ENCODE results near the gene OR4K5.
"Not testable (repeated sequence)": the region's sequence is repeated elsewhere in the genome, so short reads cannot be mapped to it uniquely, and the experiment has no call there.

OR4K5 gene

DNA sequence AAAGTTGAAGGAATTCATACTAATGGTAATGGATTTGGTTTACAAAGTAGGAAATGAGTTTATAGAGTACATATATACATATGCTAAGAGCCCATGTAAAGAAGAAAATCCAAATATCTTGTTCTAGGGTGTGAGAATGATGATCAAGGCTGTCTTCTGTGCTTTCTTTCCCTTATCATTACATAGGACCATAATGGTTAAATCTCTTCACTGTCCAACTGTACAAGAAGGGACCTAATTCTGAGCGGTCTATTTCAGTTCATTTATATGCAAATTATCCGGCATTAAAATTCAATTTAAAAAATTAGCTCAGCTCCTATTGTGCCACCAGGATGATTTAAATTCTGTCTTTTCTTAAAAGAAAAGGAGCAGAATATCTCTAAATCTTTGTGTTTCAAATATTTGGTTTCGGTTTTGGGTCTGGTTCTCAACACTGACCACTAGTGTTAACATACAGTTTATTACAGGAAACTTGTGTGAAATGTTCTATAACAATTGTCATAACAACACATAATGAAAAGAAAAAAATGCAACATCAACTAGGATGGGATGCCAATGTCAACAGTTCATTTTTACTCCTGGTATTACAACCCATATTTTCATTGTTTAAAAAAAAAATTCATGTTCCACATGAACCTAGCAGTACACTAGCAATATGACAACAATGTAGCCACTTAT lies 27.1 kb downstream of the OR4K5 start:
- Mint-ChIP-seq H3K27me3 (no peaks in the 10 kb centered on the region), H3K4me3 (no peak overlapping the region), H3K36me3 (ENCODE audit: low read depth) (no peaks in the 10 kb centered on the region), H3K9me3 (peaks cover 8% of the 10 kb centered on the region), H3K27ac (no peak overlapping the region), H3K4me1 (ENCODE audit: low read depth) (no peaks in the 10 kb centered on the region)
- intact Hi-C loops (cut with micrococcal nuclease), result no loop called here

DNA sequence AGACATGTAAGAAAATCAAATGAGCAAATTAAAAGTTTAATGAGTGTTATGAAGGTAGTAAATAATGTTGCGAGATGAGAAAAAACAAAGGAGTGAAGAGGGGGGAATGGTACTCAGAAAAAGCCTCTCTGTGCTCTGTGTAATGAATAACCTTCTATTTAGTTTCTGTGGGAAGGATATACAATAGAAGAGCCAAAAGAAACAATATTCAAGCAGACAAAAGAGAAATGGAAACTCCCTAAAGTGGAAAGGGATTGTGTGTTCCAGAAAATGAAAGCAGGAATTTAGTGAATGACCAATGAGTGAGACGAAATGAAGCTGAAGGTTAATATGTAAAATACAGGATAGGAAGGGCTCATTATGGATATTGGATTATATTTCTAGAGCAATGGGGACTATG lies 28.8 kb downstream of the OR4K5 start:
- no peaks in the 10 kb centered on the region for H3K27me3 Mint-ChIP-seq
- peaks cover 8% of the 10 kb centered on the region for H3K9me3 Mint-ChIP-seq
- no peak overlapping the region for H3K4me3 Mint-ChIP-seq
- no peaks in the 10 kb centered on the region for H3K36me3 Mint-ChIP-seq (ENCODE audit: low read depth)
- H3K4me1 Mint-ChIP-seq (ENCODE audit: low read depth), result no peaks in the 10 kb centered on the region
- H3K27ac Mint-ChIP-seq, result no peak overlapping the region
- intact Hi-C loops (cut with micrococcal nuclease), result no loop called here

GRCh38 chr14:19969735-19970134 lies 49.3 kb downstream of the OR4K5 start:
- H3K27me3 Mint-ChIP-seq; intact Hi-C loops (cut with micrococcal nuclease); H3K27ac Mint-ChIP-seq; H3K9me3 Mint-ChIP-seq; H3K4me1 Mint-ChIP-seq (ENCODE audit: low read depth); H3K4me3 Mint-ChIP-seq; H3K36me3 Mint-ChIP-seq (ENCODE audit: low read depth): not testable (repeated sequence)
